DMS79 (cell line): ENCODE data around the gene MOGAT3.

Experiments used
- DNase-seq: peaks from one replicate; lab custom pipeline; 2025; lab: John Stamatoyannopoulos, UW

Gene MOGAT3

DNA sequence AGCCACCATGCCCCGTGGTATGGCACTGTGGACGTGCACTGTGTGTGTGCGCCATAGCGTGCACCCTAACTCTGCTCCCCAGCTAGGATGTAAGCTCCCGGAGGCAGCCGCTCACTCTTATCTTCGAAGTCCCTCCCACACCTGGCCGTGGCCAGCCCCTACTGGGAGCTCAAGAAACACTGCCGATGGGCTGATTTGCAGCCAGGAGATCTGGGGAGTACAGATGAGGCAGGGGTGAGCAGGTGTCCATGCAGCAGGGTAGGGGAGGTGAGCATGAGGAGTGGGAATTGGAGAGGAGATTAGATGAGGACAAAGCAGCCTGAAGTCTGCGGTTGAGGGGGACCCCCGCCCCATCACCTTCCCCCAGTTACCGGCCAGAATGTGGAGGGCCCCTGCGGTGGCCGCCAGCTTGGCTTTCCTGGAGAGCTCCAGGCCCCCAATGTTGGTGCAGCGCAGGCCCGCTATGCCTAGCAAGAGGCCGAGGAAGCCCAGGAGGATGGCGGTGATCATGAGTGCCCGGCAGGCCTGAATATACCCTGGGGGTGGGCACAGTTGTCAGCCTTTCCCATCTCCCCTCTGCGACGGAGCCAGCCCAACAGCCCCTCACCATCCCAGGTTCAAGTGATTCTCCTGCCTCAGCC lies 33.2 kb upstream of the MOGAT3 start:
- DNase-seq: no peak

DNA sequence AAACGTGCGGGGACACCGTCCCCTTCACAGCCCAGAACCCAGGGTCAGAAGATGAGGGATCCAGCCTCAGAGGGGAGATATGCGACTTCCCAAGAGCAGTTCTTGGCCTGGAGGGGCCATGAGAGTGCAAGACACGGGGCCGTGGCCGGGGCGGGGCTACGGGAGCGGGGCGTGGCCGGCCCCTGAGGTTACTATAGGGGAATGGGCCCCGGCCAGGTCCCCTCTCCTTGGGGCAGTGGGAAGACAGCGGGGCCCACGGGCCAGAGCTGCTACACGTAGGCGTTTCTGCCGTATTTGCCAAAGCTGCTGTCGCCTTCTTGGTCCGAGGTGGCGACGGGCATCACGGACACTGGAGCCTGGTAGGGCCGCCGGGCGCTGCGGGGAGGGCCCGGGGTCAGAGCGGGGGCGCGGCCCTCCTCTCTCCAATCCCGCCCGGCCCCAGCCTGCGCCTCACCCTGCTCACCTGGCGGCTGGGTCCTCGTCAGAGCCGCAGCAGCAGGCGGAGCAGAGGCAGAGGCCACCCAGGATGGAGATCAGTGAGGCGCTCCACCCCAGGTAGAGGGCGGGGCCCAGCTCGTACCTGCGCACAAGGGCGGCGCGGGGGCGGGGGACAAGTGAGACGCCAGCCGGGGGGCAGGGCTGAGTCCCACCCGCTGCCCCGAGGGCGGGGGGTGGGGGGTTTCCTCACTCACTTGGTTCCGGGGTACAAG lies 31.5 kb upstream of the MOGAT3 start:
- peak; percentile 26 for DNase-seq

DNA sequence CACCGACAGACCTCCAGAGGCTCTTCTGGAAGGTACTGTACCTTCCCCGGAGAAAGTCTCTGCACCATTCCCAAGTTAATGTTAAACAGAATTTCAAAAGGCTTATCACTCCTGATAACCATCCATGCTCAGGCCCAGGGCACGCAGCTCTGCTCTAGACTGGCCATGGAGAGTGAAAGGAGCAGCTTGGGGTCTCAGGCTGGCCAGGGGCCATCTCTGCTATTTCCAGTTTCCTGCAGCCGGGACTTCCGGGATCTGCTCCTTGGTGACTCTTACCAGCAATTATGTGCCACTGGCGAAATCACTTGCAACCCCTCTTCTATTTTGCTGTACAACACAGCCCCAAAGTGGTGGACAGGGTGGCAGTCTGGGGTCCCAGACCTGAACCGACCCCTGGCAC lies 30.8 kb upstream of the MOGAT3 start:
- DNase-seq: no peak

- no peak for DNase-seq
These were observed 25.9 kb upstream of the MOGAT3 start for GRCh38 chr7:101226721-101227120.

DNA sequence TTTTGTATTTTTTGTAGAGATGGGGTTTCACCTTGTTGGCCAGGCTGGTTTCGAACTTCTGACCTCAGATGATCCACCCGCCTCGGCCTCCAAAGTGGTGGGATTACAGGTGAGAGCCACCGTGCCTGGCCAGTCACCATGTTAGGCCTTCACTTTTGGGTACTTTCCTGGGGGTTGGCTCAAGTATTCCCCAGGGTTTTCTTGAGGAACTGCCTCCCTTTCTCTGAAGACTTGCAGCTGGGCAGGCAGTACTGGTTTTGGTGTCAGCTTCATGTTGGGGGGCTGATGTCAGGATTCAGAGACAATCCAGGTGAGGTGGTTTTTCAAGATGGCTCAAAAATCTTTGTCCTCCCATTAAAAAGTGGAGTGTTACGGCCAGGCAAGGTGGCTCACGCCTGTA lies 24.8 kb upstream of the MOGAT3 start:
- no peak for DNase-seq

DNA sequence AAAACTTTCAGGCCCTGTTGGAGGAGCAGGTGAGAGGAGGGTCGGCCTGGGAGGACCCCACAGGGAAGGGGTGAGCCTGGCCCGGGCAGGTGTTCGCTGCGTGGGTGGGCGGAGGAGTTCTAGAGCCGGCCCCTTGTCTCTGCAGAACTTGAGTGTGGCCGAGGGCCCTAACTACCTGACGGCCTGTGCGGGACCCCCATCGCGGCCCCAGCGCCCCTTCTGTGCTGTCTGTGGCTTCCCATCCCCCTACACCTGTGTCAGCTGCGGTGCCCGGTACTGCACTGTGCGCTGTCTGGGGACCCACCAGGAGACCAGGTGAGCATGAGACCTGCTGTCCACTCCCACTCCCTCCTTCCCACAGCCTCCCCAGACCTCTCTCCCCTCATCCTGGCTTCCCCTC lies 22.7 kb upstream of the MOGAT3 start:
- no peak for DNase-seq

DNA sequence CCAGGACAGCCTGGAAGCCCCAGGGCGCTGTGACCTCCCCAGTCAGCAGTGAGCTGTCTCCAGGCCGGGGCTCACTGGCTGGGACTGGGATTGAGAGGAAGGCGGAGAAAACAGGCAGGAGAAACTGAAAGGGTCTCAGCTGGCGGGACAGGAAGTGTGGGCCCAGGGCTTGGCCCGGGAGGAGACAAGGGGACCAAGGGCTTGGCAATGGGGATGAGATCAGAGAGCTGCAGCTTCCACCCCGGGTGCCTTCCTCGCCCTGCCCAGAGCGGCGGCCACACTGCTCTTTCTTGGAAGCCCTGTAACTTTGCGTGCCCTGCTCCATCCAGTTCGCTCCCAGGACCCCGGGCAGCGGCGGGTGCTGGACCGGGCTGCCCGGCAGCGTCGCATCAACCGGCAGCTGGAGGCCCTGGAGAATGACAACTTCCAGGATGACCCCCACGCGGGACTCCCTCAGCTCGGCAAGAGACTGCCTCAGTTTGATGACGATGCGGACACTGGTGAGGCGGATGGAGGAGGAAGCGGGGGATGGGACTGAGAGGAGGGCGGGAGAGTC lies 21.5 kb upstream of the MOGAT3 start:
- no peak for DNase-seq

- DNase-seq: no peak
These were observed 19.5 kb upstream of the MOGAT3 start for GRCh38 chr7:101220295-101220694.

- no peak for DNase-seq
These were observed 17.6 kb upstream of the MOGAT3 start for GRCh38 chr7:101218236-101219125.

DNA sequence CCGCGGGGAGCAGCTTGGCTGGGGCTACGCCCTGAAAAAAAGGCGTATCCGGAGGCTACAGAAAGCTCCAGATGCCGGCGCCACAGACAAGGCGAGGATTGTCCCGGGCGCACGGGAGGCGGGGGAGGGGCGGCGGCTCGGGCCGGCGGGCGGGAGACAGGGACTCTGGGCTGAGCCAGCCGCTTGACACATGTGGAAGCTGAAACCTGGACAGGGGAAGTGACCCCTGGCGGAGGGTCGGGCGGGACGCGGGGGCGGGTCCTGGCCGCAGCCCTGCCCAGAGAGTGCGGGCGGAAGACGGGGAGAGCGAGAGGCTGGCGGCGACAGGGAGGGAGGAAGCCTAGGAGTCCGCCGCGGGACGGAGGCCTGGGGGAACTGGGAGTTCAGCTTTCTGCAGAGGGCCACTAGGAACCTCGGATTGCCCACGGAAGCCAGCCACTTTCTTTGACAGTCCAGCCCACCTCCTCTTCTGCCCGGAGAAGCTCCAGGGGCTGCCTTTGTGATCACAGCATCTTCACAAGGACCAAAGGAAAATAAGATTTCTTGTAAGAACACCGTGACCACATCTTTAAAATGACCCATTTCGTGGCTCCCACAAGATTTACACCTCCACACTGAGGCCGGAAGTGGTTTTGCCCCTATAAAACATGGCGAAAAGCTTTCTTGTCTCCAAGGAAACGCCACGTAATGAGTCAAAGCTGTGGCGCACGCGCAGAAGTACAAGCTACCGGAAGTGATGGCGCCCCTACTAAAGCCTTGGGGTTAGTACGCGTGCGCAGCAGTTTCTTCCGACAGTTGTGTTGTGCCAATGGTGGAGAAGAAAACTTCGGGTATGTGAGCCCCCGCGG lies 16.8 kb upstream of the MOGAT3 start, which contains the start of the genes PLOD3 and ZNHIT1:
Gene PLOD3 (minus strand): TSS at position 194 of the 848 bp plus-strand sequence. CDS start 307 bp downstream, outside the sequence.
Gene ZNHIT1 (plus strand): TSS at position 778 of the 848 bp plus-strand sequence. CDS start 31 bp downstream, at position 809.
- peak; percentile 92 for DNase-seq

GRCh38 chr7:101216860-101217387 lies 16.1 kb upstream of the MOGAT3 start:
- DNase-seq: no peak

- DNase-seq: no peak
These were observed 15.4 kb upstream of the MOGAT3 start for GRCh38 chr7:101216001-101216859.

DNA sequence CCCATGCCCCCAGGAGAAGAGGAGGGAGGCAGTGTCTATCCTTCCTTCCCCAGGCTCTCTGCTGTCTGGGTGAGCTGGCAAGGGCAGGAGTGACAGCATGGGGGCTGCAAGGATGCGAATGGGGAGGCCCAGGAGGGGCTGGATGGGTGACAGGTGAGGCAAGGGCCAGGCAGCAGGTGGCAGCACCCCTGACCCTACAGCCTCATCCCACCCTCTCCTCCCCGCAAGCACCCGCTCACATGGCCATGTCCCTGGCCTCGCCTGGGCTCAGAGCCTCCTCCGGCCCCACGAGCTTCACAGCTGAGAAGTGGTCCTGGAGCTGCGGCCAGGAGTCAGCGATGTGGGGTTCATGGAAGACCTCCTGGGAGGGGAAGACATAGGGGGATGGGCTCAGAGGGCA lies 11.2 kb upstream of the MOGAT3 start:
- DNase-seq: no peak

GRCh38 chr7:101211501-101211900 lies 10.7 kb upstream of the MOGAT3 start:
- no peak for DNase-seq

GRCh38 chr7:101210143-101210542 lies 9.3 kb upstream of the MOGAT3 start:
- DNase-seq: no peak

DNA sequence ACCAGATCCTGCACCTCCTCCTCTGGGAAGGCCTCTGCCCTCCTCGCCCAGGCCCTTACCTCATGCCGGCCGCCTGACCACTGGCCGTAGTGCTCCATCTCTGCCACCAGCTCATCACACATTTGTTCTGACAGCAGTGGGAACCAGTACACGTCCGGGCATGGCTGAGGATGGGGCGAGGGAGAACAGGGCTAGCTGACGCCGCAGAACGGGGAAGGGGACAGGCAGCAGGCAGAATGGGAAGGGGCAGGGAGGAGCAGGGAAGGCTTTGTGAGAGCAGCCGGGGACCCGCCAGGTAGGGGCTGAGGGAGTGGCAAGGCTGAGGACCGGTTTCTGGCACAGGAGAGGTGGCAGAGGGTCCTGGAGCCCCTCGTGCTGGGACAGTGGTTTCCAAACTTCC lies 8.0 kb upstream of the MOGAT3 start:
- DNase-seq: no peak

DNA sequence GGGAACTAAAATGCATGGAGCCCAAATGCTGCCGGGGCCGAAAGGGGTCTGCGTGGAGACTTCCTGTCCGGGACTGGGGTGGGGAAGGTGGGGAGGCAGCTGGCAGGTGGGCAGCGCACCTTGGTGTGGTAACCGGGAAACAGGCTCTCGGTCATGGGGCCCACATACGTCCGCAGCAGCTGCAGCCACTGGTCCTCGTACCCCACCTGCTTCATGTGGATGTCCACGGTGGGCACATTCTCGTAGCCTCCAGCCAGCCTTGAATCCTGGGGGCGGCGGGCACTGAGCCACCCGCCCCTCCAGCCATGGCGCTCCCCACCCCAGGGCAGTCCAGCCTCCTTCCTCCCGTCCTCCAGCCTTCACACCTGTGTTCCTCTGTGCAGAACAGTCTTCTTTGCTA lies 6.6 kb upstream of the MOGAT3 start:
- DNase-seq: no peak

DNA sequence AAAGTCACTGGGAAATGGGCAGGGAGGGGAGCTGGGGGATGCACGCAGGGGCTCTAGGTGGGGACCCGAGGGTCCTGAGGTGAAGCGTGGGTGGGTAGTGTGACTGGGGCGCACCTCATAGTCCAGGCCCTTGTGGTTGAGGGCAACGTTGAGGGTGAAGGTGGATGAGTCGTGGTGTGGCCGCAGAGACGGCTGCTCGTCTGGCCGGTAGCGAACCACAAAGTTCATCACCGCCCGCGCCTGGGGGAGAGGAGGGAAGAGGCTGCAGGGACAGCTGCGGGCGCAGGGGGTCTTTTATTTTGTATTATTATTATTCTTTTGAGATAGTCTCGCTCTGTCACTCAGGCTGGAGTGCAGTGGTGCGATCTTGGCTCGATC lies 5.8 kb upstream of the MOGAT3 start:
- DNase-seq: no peak

GRCh38 chr7:101205901-101206664 lies 5.2 kb upstream of the MOGAT3 start:
- no peak for DNase-seq
